ENCODE data around the gene MCC.

The MCC gene

DNA sequence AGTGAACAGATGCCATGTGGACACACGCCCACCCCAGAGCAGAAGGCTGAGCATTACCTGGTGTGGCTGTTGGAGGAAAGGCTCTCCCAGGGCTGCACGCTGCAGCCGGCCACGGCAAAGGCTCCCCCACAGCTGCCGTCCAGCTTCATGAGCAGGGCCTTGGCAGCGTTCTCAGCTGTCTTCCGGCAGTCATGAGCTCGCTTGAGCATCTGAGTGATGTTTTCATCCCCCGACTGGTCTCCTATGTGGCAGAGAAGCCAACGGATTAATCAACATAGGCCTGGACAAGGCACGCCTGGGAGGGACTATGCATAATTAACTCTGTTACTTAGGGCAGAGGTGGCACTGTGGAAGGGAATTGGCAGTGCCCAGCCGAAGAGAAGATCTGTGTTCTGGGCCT, 424.3 kb downstream of the MCC start:
- DNase-seq: no peak

DNA sequence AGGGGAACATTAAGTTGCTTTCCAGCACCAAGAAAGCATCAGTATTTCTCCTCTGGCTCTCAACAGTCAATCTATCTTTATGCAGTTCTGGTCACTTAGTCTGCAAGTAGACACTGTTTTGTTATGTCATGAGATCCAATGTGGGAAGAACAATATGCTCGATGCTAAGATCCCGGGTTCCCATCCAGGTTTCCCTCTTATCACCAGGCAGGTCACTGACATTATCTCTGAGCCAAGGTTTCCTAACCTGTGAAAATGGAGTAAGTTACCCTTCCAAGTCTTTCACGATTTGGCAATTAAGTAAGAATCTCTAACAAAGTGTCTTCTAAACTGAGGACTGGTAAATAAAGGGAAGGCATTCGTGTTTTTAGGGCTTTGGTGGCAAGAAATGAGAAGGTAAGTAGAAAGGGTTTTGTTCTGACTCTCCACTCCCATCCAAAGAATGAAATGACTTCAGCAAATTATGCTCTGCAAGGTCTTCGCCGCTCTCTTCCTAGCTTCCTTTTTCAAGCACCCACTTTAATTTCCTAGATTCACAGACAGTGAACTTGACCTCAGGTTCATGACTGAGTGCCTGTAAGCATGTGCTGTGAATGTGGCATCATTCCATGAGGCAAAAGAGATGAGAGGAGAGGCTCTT, 425.3 kb downstream of the MCC start:
- DNase-seq: no peak

DNA sequence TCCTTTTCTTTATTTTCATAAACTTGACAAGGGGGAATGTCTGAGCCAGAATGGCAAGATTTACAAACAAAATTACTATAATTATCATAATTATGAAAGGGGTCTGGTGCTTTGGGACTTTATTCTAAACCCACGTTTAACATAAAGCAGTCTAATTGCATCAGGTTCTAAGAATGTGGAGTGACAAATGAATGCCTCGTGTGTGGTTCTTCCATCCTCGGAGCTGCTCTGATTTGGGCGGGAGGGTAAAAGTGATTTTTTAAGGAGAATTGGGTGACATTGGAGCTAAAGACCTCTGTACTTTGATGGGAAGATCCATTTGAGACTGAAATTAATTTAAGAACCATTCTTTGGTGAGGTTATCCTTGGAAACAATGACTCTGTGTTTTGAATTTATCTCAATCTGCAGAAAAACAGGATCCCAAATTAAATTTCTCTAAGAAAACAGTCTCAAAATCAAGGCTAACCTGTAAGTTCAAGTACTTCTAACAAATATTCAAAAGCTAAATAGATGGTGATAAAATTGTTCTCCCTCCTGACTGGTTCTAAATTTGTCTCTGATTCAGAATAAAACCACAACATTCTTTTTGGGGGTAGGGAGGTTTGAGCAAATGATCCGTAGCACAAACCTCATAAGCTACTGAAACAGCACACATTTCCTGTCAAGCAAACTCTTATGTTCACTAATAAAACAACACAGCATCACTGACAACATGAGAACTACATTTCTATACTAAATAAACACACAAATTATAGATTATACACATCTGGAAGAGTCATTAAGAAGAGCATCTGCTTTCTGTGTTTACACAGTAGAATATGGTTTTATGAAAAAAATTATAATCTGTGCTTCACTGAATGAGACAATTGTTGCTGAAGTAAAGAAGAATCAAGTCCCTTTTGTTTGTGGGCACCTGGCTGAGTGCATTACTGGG, 426.1 kb downstream of the MCC start:
- DNase-seq: no peak

DNA sequence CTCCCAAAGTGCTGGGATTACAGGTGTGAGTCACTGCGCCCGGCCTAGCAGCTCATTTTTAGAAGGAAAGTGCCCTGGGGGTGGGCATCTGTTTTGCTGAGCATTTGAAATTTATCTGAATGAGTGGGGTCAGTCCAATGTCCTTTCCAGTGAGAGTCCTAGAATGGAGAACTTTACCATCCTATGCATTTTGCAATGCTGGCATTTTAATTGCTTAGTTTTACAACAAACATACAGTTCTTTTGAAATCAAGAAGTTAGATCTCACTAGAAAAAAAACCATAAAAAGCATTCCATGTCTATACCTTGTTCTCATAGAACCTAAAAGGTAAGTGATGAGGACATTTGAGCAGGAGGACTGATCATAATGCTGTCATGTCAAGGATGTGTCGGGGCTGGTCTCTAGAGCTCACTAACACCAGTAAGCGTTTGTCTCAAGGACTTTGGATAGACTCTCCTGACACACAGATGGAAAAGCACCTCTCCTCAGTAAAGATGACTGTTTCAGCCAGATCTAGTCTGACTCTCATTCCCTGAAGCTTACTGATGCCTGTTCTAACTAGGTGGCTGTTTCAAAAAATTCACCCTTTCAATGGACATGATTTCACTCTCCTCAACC, 427.7 kb downstream of the MCC start:
- DNase-seq: no peak

DNA sequence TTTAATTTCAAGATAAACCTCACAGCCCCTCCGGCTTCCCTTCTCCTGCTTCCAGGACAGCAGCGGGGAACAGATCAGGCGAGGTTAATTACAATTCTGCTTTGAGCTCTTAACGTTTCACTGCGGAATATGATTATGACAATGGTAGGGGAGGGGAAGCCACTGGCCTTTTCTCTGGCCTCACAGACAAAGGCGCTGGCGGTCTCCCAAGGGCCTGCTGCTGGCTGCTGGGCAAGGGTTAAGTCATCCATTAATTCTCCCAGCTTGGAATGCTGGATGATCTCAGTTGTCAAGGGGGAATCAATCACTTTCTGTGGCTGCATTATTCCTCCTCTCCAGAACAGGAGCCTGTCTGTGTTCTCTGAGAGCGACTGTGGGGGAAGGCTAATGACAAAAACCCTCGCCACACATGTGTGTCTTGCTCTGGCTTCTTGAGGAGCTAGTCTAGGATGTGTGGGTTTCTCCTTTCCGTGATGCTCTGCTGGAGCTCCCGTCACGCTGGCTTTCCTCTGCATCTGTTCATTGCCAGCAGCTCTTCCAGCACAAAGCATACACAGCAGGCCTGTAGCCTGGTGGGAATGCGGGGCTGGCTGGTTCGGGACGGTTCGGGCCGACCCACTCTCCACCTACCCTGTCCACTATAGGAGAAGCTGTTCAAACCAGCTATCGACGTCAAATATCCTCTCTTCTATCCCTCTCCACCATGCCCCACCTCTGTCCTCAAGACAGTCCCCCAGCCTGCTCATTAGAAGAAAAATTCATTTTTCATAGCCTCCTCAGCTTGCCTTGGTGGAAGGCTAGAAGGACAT, 428.8 kb downstream of the MCC start:
- no peak for DNase-seq

DNA sequence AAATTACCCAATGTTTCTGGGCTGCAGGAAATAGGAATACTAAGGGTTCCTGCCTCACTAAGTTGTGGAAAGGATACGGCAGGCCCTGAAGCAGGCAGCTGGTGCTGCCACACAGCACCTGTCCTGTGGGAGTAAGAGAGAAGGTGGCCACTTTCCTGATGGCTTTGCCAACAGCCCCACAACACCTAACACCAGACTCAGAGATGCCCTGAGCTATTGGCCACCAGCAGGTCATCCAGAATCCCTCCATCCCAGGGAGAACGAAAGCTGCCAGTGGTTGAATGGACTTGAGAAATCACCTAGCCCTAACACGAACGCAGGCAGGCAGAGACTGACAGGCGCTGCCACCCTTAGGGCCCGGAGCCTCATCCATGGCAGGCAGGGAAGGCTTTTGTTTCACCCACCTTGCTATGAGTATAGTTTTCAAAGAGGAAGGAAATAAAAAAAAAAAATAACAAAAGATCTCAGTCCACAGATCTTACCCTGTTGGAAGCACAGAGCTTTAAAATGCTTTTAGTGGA, 429.5 kb downstream of the MCC start:
- DNase-seq: no peak

DNA sequence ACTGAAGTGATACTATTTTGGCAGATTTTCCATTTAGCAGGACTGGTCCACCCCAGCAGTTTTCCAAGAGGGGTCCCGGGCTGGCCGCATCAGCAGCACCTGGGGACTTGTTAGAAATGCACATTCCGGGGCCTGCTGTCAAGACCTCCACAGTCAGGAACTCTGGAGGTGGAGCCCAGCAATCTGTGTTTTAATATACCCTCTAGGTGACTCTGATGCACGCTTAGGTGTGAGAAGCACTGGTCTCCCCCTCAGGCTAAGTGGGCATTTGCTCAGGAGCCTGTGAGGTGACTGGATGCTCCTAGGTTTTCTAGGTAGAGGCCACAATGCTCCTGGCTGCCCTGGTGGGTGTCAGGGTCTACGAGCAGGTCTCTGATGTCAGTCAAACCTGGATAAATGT, 430.0 kb downstream of the MCC start:
- no peak for DNase-seq

DNA sequence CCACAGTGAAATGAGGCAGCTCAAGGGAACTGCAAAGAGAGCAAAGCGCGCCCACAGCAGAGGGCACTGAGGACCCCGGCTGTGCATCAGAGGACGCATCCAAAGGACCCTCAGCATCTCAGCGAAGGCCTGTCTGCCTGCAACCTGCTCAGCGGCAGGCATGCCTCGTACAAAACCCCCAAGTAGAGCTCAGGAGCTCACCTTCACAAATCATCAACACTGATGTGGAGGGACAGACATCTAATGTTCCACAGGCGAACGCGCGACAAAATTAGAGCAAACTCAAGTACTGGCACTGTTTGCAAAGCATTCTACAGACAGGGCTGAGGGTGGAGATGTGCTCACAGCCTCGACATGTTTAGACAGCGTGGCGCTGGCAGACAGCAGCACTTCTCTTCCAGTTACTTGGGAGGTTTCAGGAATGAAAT, 430.7 kb downstream of the MCC start:
- no peak for DNase-seq

DNA sequence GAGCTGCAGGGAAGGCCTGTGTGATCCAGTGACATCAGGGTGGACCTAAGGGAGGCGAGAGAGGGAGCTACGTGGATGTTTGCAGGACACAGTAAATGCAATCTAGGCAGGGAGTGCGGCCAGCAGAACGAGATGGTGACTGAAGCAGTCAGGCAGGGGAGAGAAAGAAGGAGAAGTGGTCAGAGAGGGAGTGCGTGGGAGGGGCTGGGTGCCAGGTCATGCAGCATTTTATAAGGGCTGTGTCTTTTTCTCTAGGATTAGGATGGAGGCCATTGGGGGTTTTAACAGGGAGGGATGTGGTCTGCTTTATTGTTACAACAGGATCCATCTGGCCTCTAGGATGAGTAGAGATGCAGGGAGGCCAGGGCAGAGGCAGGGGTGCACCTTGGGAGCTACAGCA, 431.3 kb downstream of the MCC start:
- DNase-seq: no peak

DNA sequence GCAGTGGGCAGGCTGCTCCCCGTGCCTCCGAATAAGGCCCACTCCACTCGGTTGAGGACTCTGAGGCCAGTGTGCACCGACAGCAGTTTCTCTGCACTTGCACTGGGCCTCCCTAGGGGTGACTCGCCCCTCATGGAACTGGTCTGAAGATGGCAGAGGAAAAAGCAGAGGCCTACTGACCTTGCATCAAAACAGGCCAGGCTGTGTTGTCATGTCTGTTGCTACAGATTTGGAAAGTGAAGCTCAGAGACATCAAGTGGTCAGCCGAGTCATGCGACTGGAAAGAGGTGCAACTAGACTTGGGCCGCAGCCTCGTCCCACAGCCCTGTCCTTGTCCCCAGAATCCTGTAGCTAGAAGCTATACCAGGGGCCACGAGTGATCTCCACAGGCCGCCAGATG, 433.4 kb downstream of the MCC start:
- DNase-seq: no peak

DNA sequence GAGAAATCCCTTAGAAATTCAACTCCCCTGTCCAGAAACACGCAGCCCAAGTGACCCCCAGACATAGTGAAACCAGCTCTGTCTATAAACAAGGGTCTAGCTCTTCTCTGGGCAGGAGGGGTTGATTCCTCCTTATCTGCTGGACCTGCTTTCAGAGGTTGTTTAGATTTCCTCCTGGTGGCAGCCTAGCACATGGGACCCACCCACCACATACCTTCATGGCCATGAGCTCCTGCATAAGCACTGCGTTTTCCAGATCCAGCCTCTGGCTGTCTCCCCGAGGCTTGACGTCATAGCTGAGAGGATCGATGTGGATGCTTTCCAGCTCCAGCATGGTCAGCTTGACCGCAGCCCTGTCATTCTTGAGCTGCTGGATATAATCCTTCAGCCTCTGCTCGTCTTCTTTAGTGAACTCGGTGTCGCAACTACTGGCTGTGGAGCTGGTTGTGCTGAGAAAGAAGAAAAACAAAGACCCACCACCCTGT, 434.7 kb downstream of the MCC start:
- DNase-seq: no peak

DNA sequence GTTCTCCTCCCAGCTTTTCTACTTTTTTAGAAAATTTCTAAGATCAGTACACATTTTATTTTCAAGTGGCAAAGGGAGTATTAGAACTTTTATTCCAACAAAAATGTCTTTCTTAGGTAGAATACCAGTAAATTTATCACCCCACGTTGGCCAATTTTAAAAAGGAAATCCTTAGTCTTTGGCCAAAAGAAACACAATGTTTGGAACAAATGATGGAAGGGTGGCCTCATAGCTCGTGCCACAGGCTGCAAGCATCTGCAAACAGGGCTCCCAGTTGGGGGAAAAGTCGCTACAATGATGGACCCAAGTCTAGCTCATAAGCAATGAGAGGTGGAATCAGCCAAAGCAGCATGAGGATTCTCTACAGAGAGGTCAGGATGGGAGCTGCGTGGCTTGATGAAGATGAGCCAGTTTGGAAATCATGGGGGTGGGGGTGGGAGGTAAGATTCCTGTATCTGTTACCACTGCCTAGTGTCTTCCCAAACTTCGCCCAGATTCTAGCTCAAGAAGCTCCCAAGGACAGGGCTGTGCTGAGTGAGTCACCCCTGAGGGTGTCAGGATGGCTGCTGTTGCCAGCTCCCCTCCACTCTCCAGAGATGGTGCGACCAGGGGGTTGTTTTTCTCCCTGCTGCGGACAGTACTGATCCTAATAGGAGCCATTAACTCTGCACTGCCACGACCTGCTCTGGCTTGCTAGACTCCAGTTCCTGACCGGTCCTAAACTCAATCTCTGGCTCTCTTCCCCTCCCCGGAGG, 436.0 kb downstream of the MCC start:
- no peak for DNase-seq

DNA sequence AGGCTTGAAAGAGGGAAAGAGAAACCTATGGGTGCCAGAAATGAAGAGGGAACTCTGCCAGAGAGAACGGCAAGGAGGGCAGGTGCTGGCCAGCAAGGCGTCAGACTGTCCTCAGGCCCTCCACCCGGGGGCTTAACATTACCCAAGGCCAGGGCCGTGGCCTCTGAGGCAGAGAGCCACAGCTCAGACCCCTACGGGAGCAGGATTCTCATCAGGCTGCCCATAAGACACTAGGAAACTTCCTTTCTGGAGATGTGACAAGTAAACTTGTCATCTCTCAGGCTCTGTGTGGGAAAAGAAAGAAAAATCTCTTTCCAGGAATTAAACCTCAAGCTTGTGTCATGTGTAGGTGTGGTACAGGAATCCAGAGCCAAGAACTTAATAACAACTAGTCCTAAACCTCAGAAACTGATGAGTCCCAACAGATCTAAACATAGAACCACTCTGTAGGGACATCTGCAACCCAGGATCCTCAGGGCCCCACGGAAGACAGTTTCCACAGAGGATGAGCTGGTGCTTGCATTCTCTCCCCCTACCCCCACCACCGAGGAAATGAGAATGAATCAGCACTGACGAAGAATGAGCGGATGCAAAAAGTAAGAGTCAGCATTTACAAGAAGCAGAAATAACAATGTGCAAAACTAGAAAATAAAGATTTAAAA, 437.4 kb downstream of the MCC start:
- peak in 1 of 2 donors; percentile 10 for DNase-seq

DNA sequence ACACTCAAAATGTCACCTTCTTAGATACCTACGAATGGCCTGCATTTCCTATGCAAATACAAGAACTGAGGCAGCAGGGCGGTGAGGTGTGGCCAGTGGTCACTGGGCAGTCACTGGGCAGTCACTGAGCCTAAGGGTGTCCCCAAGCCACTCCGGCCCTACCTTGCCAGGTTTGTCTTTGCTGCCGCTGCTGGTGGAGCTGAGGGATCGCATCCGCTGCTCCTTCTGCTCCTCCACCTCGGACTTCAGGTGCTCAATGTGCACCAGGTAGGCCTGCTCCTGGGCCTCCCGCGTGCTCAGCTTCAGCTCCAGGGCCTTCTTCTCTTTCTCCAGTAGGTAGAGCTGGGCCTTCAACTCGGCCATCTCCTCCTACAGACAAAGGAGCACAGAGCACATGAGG, 439.3 kb downstream of the MCC start:
- no peak for DNase-seq

DNA sequence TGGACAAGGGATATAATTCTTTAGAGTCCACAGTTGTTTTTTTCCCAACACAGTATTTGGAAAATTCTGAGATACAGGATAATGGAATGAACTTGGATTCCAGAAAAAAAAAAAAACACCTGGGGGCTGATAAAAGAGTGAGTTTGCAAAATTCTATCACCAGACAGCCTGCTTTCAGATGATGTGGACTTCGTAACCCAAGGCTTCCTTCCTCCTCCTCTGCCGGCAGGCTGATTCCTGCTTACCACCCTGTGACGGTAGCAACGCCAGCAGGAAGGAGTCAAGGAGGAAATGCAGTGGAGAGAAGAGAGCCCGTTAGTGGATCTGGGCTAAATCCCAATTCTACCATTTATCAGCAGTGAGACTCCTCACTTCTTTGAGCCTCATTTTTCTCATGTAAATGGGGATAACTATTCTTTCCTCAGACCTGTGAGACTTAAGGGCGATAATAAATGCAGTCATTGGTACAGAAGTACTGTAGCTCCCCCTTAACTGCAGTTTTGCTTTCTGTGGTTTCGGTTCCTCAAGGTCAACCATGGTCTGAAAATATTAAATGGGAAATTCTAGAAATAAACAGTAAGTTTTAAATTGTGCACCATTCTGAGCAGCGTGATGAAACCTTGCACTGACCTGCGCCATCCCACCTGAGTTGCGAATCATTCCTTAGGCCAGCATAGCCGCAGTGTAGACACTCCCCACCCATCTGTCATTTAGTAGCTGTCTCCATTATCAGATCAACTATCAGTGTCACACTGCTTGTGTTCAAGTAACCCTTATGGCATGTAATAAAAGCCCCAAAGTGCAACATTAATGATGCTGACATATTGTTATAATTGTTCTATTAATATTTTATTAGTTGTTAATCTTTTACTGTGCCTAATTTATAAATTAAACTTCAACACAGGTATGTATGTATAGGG, 440.3 kb downstream of the MCC start:
- no peak for DNase-seq

DNA sequence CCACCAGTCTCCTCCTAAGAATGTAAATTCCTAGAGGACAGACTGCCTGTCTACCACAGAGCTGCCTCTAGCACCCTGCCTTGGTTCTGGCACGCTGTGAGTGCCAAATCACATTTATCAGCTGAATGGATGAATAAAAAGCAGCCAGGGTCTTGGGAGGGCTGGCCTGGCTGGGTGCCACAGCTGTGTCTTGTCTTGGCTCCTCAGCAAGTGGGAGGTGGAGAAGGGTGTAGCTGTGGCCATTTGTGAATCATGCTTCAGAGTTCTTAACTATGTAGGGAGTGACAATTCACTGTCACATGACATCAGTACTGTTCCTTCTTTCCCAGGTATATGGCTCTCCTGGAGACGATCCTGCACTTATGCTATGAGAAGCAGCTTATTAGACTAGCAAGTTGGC, 441.0 kb downstream of the MCC start:
- no peak for DNase-seq

DNA sequence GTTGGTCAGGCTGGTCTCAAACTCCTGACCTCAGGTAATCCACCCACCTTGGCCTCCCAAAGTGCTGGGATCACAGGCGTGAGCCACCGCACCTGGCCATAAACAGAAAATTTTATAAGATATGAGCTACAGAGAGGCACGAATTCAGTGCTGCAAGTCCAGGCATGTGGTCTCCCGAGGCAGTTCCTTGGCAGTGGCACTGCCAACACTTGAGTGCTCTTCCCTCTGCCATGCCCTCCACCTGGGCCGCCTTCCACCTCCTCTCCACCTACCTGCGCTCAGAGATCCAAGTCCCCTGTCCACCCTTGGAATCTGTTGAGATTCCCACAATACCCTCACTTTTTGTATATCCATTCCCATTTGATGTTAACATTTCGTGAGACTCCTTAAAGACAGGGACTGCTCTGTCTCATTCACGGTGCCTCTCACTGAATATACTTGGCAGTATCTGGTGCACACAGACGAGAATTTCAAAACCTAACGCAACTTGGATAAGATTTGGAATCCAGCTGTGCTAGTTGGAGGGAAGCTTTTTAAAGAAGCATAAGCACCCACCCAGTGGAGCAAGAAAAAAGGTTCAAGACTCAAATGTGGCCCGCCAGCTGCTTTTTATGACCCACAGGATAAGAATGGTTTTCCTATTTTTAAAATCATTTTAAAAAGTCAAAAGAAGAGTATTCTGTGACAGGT, 443.3 kb downstream of the MCC start:
- DNase-seq: no peak

DNA sequence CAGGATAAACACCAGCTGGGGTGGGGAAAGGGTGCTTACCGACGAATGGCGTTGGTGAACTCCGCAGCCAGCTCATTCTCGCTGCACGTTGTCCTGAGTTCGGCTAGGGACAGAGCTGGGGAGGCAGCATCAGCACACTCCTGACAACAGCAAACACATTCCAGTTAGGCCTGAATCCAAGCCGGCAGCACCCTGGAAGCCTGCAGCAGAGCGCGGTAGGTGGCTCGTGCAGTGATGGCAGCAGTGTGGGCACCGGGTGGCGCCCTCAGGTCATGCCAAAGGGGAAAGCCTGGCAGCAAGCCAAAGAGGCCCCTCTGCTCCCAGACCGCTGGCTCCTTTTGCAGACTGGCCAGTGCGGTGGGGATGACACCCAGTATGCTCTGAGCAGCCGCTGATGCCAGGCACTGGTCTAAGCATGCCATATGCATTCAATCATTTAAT, 444.7 kb downstream of the MCC start:
- no peak for DNase-seq

DNA sequence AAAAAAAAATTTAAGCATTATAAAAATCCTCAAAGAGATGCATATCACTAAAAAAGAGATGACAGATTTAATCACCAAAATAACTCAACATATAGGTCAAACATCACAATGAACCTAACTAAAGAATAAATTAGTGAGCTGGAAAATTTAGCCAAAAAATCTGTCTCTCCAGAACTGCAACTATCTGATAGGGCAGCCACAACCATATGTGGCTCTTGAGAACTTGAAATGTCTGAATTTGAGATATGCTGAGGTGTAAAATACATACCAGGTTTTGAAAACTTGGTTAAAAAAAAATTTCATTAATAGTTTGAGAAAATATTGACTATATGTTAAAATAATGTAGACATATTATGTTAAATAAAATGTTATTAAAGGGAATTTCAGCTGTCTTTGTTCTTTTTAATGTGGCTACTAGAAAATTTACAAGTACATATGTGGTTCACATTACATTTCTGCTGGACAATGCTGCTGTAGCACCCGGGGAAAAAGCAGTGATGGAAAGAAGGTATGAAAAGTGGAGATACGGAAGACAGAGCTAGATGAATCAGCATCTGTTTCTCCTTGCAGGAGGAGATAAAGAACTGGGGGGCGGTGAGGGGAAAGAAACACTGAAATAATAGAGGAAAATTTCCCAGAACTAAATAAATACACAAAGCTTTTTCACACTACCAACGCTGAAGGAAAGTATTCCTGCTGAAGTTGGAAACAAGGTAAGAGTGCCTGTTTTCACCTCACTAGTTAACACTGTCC, 445.6 kb downstream of the MCC start:
- no peak for DNase-seq

Data from CD4-positive, alpha-beta T cell treated with Interferon alpha-2 for 1 hour (primary cell).